Panc1 (cell line): ENCODE data around the gene NDUFS7. TPM values are rescaled to one million over a fixed set of nuclear protein-coding genes. Genes with fewer than 3 reads are reported as not detected.

Experiments
- ATAC-seq: fragments of 200-7000 bp; cut with Tn5 transposase; 2 replicates; pipeline ENCODE4 v1.9.1; 2020; ENCODE audit warnings: mild to moderate bottlenecking, moderate library complexity
- BruUV-seq: library from RNA; stranded (reverse); fragments of 400-500 nt; replicated peaks from 2 replicates; lab custom pipeline; 2021; lab: Mats Ljungman, UMichigan
- CTCF ChIA-PET: fragments of 300-600 bp; sonication (Branson Sonifier 250); formaldehyde crosslinking; loops from one replicate; lab custom pipeline; 2022; ENCODE audit warnings: antibody characterized with exemption; lab: Charles Lee
- POLR2A ChIA-PET: fragments of 300-600 bp; sonication (Branson Sonifier 250); formaldehyde crosslinking; loops from one replicate; lab custom pipeline; 2022; ENCODE audit warnings: antibody characterized with exemption; lab: Charles Lee
- DNase-seq: peaks from one replicate; pipeline ENCODE4 v3.0.0-alpha.2; 2010; ENCODE audit warnings: low read depth, low spot score
- H3K27ac ChIP-seq: 2 replicates; pipeline ENCODE4 v1.5.1; 2011; ENCODE audit warnings: mild to moderate bottlenecking, low read length, inconsistent platforms
- H3K27me3 ChIP-seq: fragments of 200-500 bp; sonication (Bioruptor generic); 2 replicates; pipeline ENCODE4 v1.6.0; 2014; ENCODE audit warnings: low read length, inconsistent platforms; ENCODE audit not compliant: control insufficient read depth, insufficient read depth
- H3K36me3 ChIP-seq: fragments of 200-500 bp; sonication (Bioruptor generic); 2 replicates; pipeline ENCODE4 v1.5.1; 2014; ENCODE audit warnings: inconsistent platforms, mild to moderate bottlenecking, low read length, moderate library complexity; ENCODE audit not compliant: control insufficient read depth, insufficient read depth
- H3K4me1 ChIP-seq: 2 replicates; pipeline ENCODE4 v1.5.1; 2011; ENCODE audit warnings: inconsistent platforms, mild to moderate bottlenecking, low read length, moderate library complexity; ENCODE audit not compliant: control insufficient read depth, insufficient read depth
- H3K4me3 ChIP-seq, 2 experiments: 2 replicates each; pipeline ENCODE4 v1.5.1; 2011 to 2012; ENCODE audit warnings: low read depth in 2 of 2, low read length in 2 of 2, mild to moderate bottlenecking in 2 of 2, inconsistent platforms in 1 of 2, moderate library complexity in 1 of 2
- H3K9me3 ChIP-seq: fragments of 200-500 bp; sonication (Bioruptor generic); 2 replicates; pipeline ENCODE4 v1.5.1; 2014; ENCODE audit warnings: low read depth, mild to moderate bottlenecking, inconsistent platforms, low read length, moderate library complexity; ENCODE audit not compliant: control insufficient read depth, insufficient read depth
- POLR2AphosphoS5 ChIP-seq: IDR thresholded peaks from 2 replicates; pipeline ENCODE4 v1.6.1; 2012; ENCODE audit warnings: mild to moderate bottlenecking, low read depth, low read length, moderate library complexity
- REST ChIP-seq, 2 experiments: IDR thresholded peaks; 2 replicates each; pipeline ENCODE4 v1.6.1; 2011 to 2012; ENCODE audit warnings: low read depth in 2 of 2, control low read depth in 1 of 2, low read length in 1 of 2, mild to moderate bottlenecking in 1 of 2, moderate library complexity in 1 of 2; ENCODE audit not compliant: insufficient read depth in 1 of 2
- SIN3A ChIP-seq: IDR thresholded peaks from 2 replicates; pipeline ENCODE4 v1.6.1; 2012; ENCODE audit warnings: low read depth, mild to moderate bottlenecking, low read length, moderate library complexity, borderline replicate concordance; ENCODE audit not compliant: insufficient read depth
- TCF7L2 ChIP-seq: IDR thresholded peaks from 2 replicates; pipeline ENCODE4 v1.6.1; 2011; ENCODE audit warnings: mild to moderate bottlenecking, low read depth, low read length, inconsistent platforms
- in situ Hi-C: cut with HindIII; loops from 2 replicates; pipeline ENCODE4 v1.10.0; 2016; ENCODE audit warnings: low sequenced_read_pairs, low pct_unique_long_range_greater_than_20kb
- intact Hi-C: fragments of 100-400 bp; cut with micrococcal nuclease; formaldehyde crosslinking; loops from one replicate; pipeline ENCODE4 v1.10.0; 2022; ENCODE audit not compliant: unreplicated experiment
- total RNA-seq: library from RNA; stranded (reverse); gene quantifications from one replicate; pipeline ENCODE4 v1.2.1, GENCODE V29; 2021; ENCODE audit not compliant: unreplicated experiment
- TF ChIP-seq, protein P1 (sequence below): fragments of 450-650 bp; IDR thresholded peaks from 2 replicates; pipeline ENCODE4 v1.5.1; 2017; ENCODE audit warnings: mild to moderate bottlenecking

Gene NDUFS7
- total RNA-seq, 1 experiment from 2014 or later: 73.0 TPM

- H3K4me3 ChIP-seq: no peak overlapping the region
- no peak for ATAC-seq
- no peak for DNase-seq
- no TSS peak for BruUV-seq
- H3K36me3 ChIP-seq: peaks cover 7% of the 10 kb centered on the region
- CTCF ChIA-PET: no interaction called here
- H3K9me3 ChIP-seq: no peaks in the 10 kb centered on the region
- POLR2A ChIA-PET: no interaction called here
- intact Hi-C loops: no loop called here
- in situ Hi-C loops: no loop called here
- H3K27me3 ChIP-seq: no peaks in the 10 kb centered on the region
- H3K4me1 ChIP-seq: peaks cover 13% of the 10 kb centered on the region
- TF ChIP-seq, protein P1, sequence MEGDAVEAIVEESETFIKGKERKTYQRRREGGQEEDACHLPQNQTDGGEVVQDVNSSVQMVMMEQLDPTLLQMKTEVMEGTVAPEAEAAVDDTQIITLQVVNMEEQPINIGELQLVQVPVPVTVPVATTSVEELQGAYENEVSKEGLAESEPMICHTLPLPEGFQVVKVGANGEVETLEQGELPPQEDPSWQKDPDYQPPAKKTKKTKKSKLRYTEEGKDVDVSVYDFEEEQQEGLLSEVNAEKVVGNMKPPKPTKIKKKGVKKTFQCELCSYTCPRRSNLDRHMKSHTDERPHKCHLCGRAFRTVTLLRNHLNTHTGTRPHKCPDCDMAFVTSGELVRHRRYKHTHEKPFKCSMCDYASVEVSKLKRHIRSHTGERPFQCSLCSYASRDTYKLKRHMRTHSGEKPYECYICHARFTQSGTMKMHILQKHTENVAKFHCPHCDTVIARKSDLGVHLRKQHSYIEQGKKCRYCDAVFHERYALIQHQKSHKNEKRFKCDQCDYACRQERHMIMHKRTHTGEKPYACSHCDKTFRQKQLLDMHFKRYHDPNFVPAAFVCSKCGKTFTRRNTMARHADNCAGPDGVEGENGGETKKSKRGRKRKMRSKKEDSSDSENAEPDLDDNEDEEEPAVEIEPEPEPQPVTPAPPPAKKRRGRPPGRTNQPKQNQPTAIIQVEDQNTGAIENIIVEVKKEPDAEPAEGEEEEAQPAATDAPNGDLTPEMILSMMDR: no peak
- TF ChIP-seq TCF7L2 (no peak), REST (IDR thresholded peaks at IDR 0.05; ENCODE audit: insufficient read depth in 1 of 2, low read depth in 2 of 2, low read length in 1 of 2) (no peak), SIN3A (no peak), POLR2AphosphoS5 (no peak)
- no peak overlapping the region for H3K27ac ChIP-seq
These were observed 26.1 kb upstream of the NDUFS7 start for GRCh38 chr19:1357531-1358109.

DNA sequence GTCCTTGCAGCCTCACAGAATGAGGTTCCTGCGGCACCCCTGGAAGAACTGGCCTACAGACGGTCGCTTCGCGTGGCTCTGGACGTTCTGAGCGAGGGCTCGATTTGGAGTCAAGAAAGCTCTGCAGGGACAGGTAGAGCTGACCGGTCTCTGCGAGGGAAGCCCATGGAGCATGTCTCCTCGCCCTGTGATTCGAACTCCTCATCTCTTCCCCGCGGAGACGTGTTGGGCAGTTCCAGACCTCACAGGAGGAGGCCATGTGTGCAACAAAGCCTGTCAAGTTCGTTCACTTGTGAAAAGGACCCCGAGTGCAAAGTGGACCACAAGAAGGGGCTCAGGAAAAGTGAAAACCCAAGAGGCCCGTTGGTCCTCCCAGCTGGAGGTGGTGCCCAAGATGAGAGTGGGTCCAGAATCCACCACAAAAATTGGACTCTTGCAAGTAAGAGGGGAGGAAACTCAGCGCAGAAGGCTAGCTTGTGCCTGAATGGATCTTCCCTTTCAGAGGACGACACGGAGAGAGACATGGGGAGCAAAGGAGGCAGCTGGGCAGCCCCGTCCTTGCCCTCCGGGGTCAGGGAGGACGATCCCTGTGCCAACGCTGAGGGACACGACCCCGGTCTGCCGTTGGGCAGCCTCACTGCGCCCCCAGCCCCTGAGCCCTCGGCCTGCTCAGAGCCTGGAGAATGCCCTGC, 23.4 kb upstream of the NDUFS7 start:
- TF ChIP-seq SIN3A (no peak), POLR2AphosphoS5 (no peak)
- TF ChIP-seq, protein P1: no peak
- ATAC-seq (no peak), DNase-seq (no peak)
- H3K27me3 ChIP-seq: no peaks in the 10 kb centered on the region
- H3K4me3 ChIP-seq: no peak overlapping the region
- BruUV-seq: no TSS peak
- in situ Hi-C loops: no loop called here
- ChIA-PET POLR2A (no interaction called here), CTCF (no interaction called here)
- no peaks in the 10 kb centered on the region for H3K9me3 ChIP-seq
- peaks cover 7% of the 10 kb centered on the region for H3K36me3 ChIP-seq
- peaks cover 8% of the 10 kb centered on the region for H3K4me1 ChIP-seq
- H3K27ac ChIP-seq: no peak overlapping the region
- intact Hi-C loops: no loop called here
